HG03175 (cell line): Measurements from ENCODE around the gene STON2.
A peak's percentile ranks its signal among the peaks of the same experiment; 100 is the strongest.
"Not testable (repeated sequence)": the region's sequence is repeated elsewhere in the genome, so short reads cannot be mapped to it uniquely, and the experiment has no call there.

Experiments used
- ATAC-seq: cut with Tn5 transposase; IDR thresholded peaks from one replicate; pipeline ENCODE4 v1.9.1; 2021; ENCODE audit warnings: mild to moderate bottlenecking, moderate library complexity; ENCODE audit not compliant: unreplicated experiment

Gene STON2

DNA sequence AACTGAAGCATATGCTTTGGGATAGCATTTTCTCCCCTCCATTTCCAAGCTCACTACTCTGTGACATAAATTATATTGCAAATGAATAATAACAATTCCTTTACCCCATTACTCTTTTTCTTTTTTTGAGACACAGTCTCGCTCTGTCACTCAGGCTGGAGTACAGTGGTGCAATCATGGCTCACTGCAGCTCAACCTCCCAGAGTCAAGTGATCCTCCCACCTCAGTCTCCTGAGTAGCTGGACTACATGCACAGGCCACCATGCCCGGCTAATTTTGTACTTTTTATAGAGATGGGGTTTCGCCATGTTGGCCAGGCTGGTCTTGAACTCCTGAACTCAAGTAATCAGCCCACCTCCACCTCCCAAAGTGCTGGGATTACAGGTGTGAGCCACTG lies 130.1 kb downstream of the STON2 start:
- no peak for ATAC-seq

DNA sequence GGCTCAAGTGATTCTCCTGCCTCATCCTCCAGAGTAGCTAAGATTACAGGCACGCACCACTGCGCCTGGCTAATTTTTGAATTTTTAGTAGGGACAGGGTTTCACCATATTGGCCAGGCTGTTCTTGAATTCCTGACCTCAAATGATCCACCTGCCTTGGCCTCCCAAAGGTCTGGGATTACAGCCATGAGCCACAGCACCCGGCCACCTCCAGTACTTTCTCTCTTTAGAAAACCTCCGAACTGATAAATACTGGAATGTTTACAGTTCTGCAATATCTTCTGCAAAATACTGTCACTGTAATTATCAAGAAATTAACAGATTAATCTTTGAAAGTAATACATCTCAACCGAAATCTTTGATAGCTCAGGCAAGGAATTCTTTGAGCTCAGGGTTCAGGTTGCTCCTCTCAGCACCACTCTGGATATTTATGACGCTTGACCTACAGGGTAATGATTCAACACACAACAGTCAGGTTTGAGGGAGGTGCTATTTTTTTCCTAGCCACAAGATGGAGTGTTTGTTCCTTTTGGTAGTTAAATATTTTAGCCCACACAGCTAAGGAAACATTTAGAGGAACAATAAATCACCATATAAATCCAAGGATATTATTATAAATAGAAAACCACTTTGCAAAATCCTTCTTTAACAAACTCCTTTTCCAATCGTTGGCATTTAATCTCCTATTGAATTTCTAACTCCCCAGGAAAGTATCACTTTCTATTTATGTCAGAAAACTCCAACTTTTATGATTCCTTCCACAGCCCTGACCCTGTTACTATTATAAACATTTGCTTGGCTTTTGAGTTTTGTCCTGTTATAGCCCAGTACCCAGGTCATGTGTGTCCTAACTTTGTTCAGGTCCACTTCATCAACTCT lies 130.8 kb downstream of the STON2 start:
- ATAC-seq, result peak; percentile 80

DNA sequence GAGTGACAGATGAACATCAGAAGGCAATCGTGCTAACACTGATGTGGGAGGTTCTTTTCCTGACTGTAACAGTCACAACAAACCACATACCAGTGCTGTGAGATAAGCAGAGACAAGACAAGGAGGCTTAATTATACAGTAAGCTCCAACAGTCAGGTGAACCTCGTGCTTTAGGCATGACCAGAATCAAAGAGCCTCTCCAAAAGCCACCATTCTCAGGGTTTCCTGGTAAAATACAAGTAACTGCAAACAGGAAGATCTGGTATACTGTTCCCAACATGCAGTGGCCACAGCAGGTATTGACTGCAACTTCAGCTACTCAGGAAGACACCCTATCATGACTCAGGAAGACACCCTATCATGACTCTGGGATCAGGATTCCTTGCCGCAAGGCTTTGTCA lies 132.1 kb downstream of the STON2 start:
- ATAC-seq, result no peak

DNA sequence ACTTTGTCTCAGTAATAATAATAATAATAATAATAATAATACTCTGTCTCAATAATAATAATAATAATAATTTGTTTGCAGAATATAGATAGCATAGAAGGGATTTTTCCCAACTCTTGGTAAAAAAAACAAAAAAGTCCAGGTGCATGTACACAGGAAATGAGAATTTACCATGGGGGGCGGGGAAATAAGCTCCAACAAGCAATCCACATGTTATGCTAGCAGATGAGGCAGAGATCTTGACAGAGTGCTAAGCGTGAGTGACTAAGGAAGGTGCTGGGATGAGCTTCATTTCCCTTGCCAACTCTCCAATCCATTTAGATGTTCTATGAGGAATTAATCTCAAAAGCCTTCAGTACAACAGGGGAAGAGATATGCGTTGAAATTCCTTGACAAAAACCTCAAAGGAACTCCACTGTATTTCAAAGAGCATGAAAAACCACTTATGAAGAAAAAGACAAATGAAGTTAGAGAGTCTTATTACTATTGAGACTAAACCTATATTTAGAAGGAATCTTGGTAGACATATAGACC lies 134.4 kb downstream of the STON2 start:
- ATAC-seq, result no peak

GRCh38 chr14:81264671-81265070 lies 135.5 kb downstream of the STON2 start:
- no peak for ATAC-seq

DNA sequence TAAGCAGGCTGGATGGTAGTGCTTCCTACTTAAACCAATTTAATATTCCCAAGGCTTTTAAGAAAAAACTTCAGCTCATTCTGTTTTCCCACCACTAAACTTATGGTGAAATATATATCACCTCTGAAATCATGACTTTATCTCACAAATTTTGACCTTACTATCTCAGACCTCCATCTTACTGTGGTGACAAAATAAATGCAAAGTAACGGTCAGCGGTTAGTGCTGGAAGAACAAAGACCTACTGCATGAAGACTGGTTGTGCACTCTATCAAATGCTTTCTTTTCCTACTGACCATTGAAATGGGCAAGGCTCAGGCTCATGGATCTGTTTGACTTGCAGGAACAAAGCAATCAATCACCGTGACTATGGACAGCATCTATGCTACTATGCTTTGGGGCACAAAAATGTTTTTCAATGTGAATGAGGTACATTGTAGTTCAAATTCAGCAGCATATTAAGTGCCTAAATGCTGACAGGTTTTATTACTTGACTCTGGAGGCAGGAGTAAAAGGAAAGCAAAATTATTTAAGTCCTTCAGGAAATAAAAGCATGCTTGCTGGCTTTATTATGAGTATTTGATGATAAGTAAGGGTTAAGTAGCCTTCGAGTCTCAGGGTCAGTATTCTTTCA lies 136.2 kb downstream of the STON2 start:
- no peak for ATAC-seq

DNA sequence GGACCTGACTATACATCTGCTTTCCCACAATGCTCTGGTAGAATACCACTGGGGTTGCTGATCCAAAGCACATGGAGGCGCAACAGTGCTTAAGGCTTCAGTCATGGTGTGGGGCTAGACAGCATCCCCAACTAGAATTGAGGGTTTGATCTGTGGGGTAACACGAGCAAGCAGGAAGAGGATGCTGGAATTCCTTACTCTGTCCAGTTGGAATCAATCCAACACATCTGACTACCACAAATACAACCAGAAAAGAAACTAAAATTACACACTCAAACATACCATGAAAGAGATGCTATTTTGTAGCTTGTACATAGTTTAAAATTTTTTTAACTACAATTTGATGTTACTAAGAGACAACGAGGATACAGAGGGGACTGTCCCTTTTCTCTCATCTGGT lies 138.9 kb downstream of the STON2 start:
- no peak for ATAC-seq

- ATAC-seq, result no peak
These were observed 139.4 kb downstream of the STON2 start for GRCh38 chr14:81260732-81261131.

- ATAC-seq, result no peak
These were observed 143.7 kb downstream of the STON2 start for GRCh38 chr14:81256289-81256960.

DNA sequence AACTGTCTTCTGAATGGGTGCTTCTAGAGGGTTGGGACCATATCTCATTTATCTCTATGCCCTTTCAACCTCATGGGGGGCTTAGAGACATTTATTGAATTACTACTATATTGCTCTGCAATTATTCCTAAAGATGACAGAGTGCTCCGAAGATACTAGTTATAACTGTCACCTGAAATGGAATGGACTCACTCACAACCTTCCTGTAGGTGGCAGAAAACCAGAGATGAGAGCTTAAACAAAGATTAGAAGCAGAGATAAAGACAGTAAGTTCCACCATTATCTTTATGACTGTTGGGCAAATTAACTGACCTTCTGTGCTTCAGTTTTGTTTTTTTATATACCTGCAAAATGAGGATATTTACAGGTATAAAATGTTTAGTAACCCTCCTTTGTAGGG lies 147.8 kb downstream of the STON2 start:
- ATAC-seq, result no peak

DNA sequence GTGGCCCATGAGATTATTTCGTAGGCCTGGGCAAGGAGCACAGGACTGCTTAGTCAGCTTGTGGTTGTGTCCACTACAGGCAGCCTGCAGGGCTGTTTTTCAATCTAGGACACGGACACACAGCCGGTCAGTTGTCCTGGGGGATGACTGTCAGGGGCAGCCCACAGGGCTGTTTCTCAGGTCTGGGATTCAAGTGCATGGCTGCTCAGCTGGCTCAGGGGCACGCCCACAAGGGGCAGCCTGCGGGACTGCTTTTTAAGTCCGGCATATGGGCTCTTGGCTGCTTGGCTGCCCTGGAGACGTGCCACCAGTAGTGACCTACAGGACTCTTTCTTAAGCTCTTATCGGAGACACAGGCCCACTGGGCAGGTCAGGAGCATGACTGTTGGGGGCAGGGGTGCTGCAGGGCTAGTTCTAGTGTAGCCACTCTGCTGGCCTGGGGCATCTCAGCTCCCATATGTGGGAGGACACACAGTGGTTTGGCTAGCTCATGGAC lies 152.8 kb downstream of the STON2 start:
- no peak for ATAC-seq

DNA sequence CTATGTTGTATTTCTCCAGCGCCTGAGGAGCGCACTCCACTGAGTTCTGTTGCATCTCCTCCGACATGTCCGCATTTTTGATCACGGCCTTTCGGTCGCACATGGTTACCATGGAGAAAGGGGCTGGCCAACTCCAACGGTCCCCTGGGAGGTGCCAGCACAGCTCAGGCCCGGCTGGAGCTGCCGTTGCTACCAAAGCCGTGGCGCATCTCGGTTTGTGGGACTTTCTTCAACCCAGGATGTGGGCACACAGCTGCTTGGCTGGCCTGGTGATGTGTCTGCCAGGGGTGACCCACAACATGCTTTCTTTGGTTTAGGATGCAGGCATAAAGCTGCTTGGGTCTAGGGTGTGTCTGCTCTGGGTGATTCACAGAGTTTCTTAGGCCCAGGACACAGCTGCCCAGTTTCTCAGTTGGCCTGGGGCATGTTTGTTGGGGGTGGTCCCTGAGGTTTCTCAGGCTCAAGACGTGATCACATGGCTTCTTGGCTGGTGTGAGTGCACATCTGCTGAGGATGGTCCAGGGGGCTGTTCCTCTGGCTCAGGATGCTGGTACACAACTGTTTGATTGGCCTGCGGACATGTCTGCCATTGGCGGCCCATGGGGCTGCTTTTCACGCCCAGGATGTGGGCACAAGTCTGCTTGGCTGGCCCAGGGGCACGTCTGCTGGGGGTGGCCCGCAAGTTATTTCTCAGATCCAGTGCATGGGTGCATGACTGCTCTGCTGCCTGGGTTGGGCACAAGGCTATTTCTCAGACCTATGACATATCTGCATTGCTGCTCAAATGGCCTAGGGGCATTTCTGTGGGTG lies 153.5 kb downstream of the STON2 start:
- ATAC-seq, result no peak

GRCh38 chr14:81245771-81246170 lies 154.4 kb downstream of the STON2 start:
- ATAC-seq, result no peak

DNA sequence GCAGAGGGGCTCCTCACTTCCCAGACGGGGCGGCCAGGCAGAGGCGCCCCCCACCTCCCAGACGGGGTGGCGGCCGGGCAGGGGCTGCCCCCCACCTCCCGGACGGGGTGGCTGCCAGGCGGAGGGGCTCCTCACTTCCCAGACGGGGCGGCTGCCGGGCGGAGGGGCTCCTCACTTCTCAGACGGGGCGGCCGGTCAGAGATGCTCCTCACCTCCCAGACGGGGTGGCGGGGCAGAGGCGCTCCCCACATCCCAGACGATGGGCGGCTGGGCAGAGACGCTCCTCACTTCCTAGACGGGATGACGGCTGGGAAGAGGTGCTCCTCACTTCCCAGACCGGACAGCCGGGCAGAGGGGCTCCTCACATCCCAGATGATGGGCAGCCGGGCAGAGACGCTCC lies 155.7 kb downstream of the STON2 start:
- not testable (repeated sequence) for ATAC-seq

DNA sequence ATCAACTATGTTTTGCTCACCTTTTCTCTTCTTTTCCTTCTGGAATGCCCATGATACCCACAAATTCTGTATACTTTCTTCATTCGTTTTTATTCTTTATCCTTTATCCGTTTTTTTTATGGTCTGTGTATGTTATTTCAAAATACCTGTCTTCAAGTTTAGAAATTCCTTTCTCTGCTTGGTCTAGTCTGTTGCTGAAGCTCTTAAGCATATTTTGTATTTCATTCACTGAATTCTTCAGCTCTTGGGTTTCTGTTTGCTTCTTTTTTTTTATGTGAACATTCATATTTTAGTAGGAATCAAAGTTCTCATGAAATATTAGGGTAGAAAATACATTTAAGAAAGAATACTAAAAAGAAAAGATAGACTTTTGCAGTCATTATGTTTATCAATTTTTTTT lies 156.6 kb downstream of the STON2 start:
- no peak for ATAC-seq

GRCh38 chr14:81236849-81237248 lies 163.3 kb downstream of the STON2 start:
- not testable (repeated sequence) for ATAC-seq

- no peak for ATAC-seq
These were observed 164.0 kb downstream of the STON2 start for GRCh38 chr14:81236138-81236537.

GRCh38 chr14:81235096-81235495 lies 165.0 kb downstream of the STON2 start:
- ATAC-seq, result no peak

- ATAC-seq, result no peak
These were observed 165.8 kb downstream of the STON2 start for GRCh38 chr14:81234278-81234677.

DNA sequence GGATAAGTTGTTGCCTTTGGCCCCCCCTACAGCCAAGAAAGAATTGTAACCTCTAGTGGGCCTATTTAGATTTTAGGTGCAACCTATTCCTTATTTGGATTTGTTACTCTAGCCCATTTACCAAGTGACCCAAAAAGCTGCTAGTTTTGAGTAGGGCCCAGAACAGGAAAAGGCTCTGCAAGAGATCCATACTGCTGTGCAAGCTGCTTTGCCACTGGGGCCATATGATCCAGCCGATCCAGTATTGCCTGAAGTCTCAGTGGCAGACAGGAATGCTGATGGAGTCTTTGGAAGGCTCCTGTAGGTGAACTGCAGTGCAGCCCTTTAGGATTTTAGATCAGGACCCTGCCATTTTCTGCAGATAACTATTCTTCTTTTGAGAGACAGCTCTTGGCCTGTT lies 166.5 kb downstream of the STON2 start:
- ATAC-seq, result no peak

DNA sequence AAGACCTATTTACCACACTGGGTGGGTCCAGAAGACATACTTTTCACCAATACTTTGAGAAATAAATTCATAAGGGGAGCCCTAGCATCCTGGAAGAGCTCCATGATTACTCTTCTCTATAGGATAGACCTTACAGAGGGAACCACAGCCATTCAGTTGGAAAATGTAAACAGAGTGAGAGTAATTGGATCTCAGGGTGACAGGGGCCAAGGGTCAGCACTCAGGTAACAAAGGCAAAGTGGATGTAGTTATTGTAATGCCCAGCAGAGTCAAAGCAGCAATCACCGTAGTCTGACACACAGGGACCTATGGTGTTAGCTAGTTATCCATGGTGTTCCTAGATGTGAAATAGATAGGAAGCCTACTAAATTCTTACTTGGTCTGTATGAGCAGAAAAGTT lies 168.6 kb downstream of the STON2 start:
- ATAC-seq, result no peak
